ENCODE measurements around the gene RUVBL2. TPM values are rescaled to one million over a fixed set of nuclear protein-coding genes. Genes with fewer than 3 reads are reported as not detected.
A peak's percentile ranks its signal among the peaks of the same experiment; 100 is the strongest.

RUVBL2 gene
- total RNA-seq, 2 donors from 2014 or later: 20.2 to 25.5 TPM

GRCh38 chr19:48967346-48968178, 26.1 kb upstream of the RUVBL2 start:
- Mint-ChIP-seq H3K4me3 (peak overlapping the region; percentile 99), H3K4me1 (peaks cover 45% of the 10 kb centered on the region), H3K27ac (no peak overlapping the region), H3K36me3 (ENCODE audit: low read depth) (peaks cover 4% of the 10 kb centered on the region), H3K27me3 (no peaks in the 10 kb centered on the region)
- H3K9me3 ChIP-seq (ENCODE audit: control insufficient read depth, low read length, poor library complexity, severe bottlenecking): no peaks in the 10 kb centered on the region
- DNase-seq: no peak
- ATAC-seq: no peak

- peaks cover 4% of the 10 kb centered on the region for H3K36me3 Mint-ChIP-seq (ENCODE audit: low read depth)
- DNase-seq (no peak), ATAC-seq (no peak)
- H3K27ac Mint-ChIP-seq: no peak overlapping the region
- H3K9me3 ChIP-seq (ENCODE audit: control insufficient read depth, low read length, poor library complexity, severe bottlenecking): no peaks in the 10 kb centered on the region
- no peaks in the 10 kb centered on the region for H3K27me3 Mint-ChIP-seq
- H3K4me1 Mint-ChIP-seq: peaks cover 39% of the 10 kb centered on the region
- H3K4me3 Mint-ChIP-seq: no peak overlapping the region
These were observed 25.5 kb upstream of the RUVBL2 start for GRCh38 chr19:48968179-48968661.

- Mint-ChIP-seq H3K36me3 (ENCODE audit: low read depth) (peaks cover 4% of the 10 kb centered on the region), H3K4me3 (no peak overlapping the region), H3K27me3 (no peaks in the 10 kb centered on the region), H3K27ac (no peak overlapping the region), H3K4me1 (peaks cover 35% of the 10 kb centered on the region)
- no peaks in the 10 kb centered on the region for H3K9me3 ChIP-seq (ENCODE audit: control insufficient read depth, low read length, poor library complexity, severe bottlenecking)
- DNase-seq (no peak), ATAC-seq (no peak)
These were observed 24.9 kb upstream of the RUVBL2 start for GRCh38 chr19:48968813-48969218.

- no peak for ATAC-seq
- peaks cover 4% of the 10 kb centered on the region for H3K36me3 Mint-ChIP-seq (ENCODE audit: low read depth)
- no peak for DNase-seq
- H3K4me1 Mint-ChIP-seq: peaks cover 28% of the 10 kb centered on the region
- H3K9me3 ChIP-seq (ENCODE audit: control insufficient read depth, low read length, poor library complexity, severe bottlenecking): no peaks in the 10 kb centered on the region
- no peak overlapping the region for H3K4me3 Mint-ChIP-seq
- H3K27me3 Mint-ChIP-seq: no peaks in the 10 kb centered on the region
- no peak overlapping the region for H3K27ac Mint-ChIP-seq
These were observed 24.2 kb upstream of the RUVBL2 start for GRCh38 chr19:48969276-48970138.

DNA sequence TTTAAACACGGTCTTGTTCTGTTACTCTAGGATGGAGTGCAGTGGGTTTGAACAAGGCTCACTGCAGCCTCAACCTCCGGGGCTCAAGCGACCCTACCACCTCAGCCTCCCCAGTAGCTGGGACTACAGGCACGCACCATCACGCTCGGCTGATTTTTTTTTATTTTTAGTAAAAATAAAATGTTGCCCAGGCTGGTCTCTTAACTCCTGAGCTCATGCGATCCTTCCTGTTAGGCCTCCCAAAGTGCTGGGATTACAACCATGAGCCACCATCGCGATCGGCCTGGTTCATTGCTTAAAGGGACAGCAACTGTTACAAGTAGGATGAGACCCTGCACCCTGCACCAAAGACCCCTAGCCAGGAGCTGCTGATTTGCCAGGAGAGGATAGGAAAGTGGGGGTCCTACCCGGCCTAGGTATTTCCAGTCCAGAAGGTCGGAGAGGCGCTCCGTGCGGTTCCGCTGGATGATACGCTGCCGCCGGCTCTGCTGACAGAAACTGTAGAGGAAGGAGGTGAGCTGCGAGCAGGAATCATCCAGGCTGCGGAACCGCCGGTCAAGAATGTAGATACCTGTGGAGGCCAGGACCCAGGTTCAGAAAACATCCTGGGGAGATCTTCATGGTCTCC, 23.4 kb upstream of the RUVBL2 start:
- H3K27me3 Mint-ChIP-seq: no peaks in the 10 kb centered on the region
- H3K9me3 ChIP-seq (ENCODE audit: control insufficient read depth, low read length, poor library complexity, severe bottlenecking): no peaks in the 10 kb centered on the region
- H3K4me3 Mint-ChIP-seq: no peak overlapping the region
- H3K4me1 Mint-ChIP-seq: peaks cover 22% of the 10 kb centered on the region
- no peak overlapping the region for H3K27ac Mint-ChIP-seq
- H3K36me3 Mint-ChIP-seq (ENCODE audit: low read depth): peaks cover 4% of the 10 kb centered on the region
- no peak for DNase-seq
- no peak for ATAC-seq

GRCh38 chr19:48970923-48971395, 22.7 kb upstream of the RUVBL2 start:
- ATAC-seq (peak; percentile 88), DNase-seq (peak; percentile 67 to 77 (median 70))
- H3K9me3 ChIP-seq (ENCODE audit: control insufficient read depth, low read length, poor library complexity, severe bottlenecking): no peaks in the 10 kb centered on the region
- Mint-ChIP-seq H3K4me3 (no peak overlapping the region), H3K36me3 (ENCODE audit: low read depth) (peaks cover 4% of the 10 kb centered on the region), H3K27me3 (no peaks in the 10 kb centered on the region), H3K27ac (no peak overlapping the region), H3K4me1 (peaks cover 15% of the 10 kb centered on the region)

- no peak overlapping the region for H3K4me3 Mint-ChIP-seq
- DNase-seq (no peak), ATAC-seq (peak; percentile 87)
- no peak overlapping the region for H3K27ac Mint-ChIP-seq
- no peaks in the 10 kb centered on the region for H3K9me3 ChIP-seq (ENCODE audit: control insufficient read depth, low read length, poor library complexity, severe bottlenecking)
- peaks cover 2% of the 10 kb centered on the region for H3K36me3 Mint-ChIP-seq (ENCODE audit: low read depth)
- no peaks in the 10 kb centered on the region for H3K27me3 Mint-ChIP-seq
- H3K4me1 Mint-ChIP-seq: peaks cover 2% of the 10 kb centered on the region
These were observed 17.5 kb upstream of the RUVBL2 start for GRCh38 chr19:48975947-48976847.

DNA sequence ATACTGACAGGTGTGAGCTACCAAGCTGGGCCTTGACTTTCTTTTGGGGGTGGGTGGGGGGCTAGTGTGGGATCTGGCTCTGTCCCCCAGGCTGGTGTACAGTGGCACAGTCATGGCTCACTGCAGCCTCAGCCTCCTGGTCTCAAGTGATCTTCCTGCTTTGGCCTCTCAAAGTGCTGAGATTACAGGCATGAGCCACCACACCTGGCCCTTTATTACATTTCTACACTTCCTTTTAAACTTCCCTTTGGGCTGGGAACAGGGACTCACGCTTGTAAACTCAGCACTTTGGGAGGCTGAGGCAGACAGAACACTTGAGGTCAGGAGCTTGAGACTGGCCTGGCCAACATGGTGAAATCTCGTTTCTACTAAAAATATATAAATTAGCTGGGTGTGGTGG, 16.6 kb upstream of the RUVBL2 start:
- H3K4me1 Mint-ChIP-seq: peaks cover 2% of the 10 kb centered on the region
- H3K9me3 ChIP-seq (ENCODE audit: control insufficient read depth, low read length, poor library complexity, severe bottlenecking): no peaks in the 10 kb centered on the region
- H3K27me3 Mint-ChIP-seq: no peaks in the 10 kb centered on the region
- DNase-seq: no peak
- no peak overlapping the region for H3K27ac Mint-ChIP-seq
- peaks cover 3% of the 10 kb centered on the region for H3K36me3 Mint-ChIP-seq (ENCODE audit: low read depth)
- ATAC-seq: no peak
- no peak overlapping the region for H3K4me3 Mint-ChIP-seq

- DNase-seq (no peak), ATAC-seq (no peak)
- H3K9me3 ChIP-seq (ENCODE audit: control insufficient read depth, low read length, poor library complexity, severe bottlenecking): no peaks in the 10 kb centered on the region
- H3K27ac Mint-ChIP-seq: no peak overlapping the region
- H3K36me3 Mint-ChIP-seq (ENCODE audit: low read depth): peaks cover 4% of the 10 kb centered on the region
- no peak overlapping the region for H3K4me3 Mint-ChIP-seq
- H3K27me3 Mint-ChIP-seq: no peaks in the 10 kb centered on the region
- H3K4me1 Mint-ChIP-seq: peaks cover 2% of the 10 kb centered on the region
These were observed 11.4 kb upstream of the RUVBL2 start for GRCh38 chr19:48982280-48982679.

- Mint-ChIP-seq H3K4me1 (peaks cover 14% of the 10 kb centered on the region), H3K27me3 (no peaks in the 10 kb centered on the region), H3K4me3 (no peak overlapping the region), H3K27ac (no peak overlapping the region), H3K36me3 (ENCODE audit: low read depth) (peaks cover 6% of the 10 kb centered on the region)
- no peak for DNase-seq
- no peaks in the 10 kb centered on the region for H3K9me3 ChIP-seq (ENCODE audit: control insufficient read depth, low read length, poor library complexity, severe bottlenecking)
- ATAC-seq: no peak
These were observed 8.0 kb upstream of the RUVBL2 start for GRCh38 chr19:48985711-48986110.

GRCh38 chr19:48986211-48986610, 7.5 kb upstream of the RUVBL2 start:
- no peaks in the 10 kb centered on the region for H3K9me3 ChIP-seq (ENCODE audit: control insufficient read depth, low read length, poor library complexity, severe bottlenecking)
- H3K4me1 Mint-ChIP-seq: peaks cover 19% of the 10 kb centered on the region
- DNase-seq (no peak), ATAC-seq (no peak)
- H3K36me3 Mint-ChIP-seq (ENCODE audit: low read depth): peaks cover 6% of the 10 kb centered on the region
- no peak overlapping the region for H3K27ac Mint-ChIP-seq
- H3K4me3 Mint-ChIP-seq: no peak overlapping the region
- no peaks in the 10 kb centered on the region for H3K27me3 Mint-ChIP-seq

DNA sequence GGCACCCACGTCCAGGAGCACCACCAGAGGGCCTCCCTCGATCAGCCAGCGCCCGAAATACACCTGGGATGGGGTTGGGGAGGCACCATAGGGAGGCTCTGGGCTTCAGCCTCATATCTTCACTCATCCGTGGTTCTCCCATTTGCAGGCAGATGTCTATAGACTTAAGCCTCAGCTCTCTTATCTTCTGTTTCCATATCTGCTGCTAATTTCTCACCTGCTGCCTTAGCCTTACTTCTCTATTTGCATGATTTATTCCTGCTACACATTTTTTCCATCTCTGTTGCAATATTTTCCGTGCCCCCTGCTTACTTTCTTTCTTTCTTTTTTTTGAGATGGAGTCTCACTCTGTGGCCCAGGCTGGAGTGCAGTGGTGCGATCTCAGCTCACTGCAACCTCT, 6.4 kb upstream of the RUVBL2 start:
- Mint-ChIP-seq H3K4me3 (no peak overlapping the region), H3K27ac (no peak overlapping the region), H3K36me3 (ENCODE audit: low read depth) (peaks cover 4% of the 10 kb centered on the region), H3K4me1 (peaks cover 24% of the 10 kb centered on the region), H3K27me3 (no peaks in the 10 kb centered on the region)
- no peak for DNase-seq
- no peaks in the 10 kb centered on the region for H3K9me3 ChIP-seq (ENCODE audit: control insufficient read depth, low read length, poor library complexity, severe bottlenecking)
- no peak for ATAC-seq

Data from T-helper 17 cell (primary cell).